NK-92 treated with Interleukin-12 subunit alpha and Interleukin-12 subunit beta, amount 100 ng/mL, for 24 hours (cell line): Measurements from ENCODE around the gene ST7.

ENCODE experiments used
- DNase-seq: peaks from one replicate; lab custom pipeline; 2025; lab: John Stamatoyannopoulos, UW

Gene ST7

DNA sequence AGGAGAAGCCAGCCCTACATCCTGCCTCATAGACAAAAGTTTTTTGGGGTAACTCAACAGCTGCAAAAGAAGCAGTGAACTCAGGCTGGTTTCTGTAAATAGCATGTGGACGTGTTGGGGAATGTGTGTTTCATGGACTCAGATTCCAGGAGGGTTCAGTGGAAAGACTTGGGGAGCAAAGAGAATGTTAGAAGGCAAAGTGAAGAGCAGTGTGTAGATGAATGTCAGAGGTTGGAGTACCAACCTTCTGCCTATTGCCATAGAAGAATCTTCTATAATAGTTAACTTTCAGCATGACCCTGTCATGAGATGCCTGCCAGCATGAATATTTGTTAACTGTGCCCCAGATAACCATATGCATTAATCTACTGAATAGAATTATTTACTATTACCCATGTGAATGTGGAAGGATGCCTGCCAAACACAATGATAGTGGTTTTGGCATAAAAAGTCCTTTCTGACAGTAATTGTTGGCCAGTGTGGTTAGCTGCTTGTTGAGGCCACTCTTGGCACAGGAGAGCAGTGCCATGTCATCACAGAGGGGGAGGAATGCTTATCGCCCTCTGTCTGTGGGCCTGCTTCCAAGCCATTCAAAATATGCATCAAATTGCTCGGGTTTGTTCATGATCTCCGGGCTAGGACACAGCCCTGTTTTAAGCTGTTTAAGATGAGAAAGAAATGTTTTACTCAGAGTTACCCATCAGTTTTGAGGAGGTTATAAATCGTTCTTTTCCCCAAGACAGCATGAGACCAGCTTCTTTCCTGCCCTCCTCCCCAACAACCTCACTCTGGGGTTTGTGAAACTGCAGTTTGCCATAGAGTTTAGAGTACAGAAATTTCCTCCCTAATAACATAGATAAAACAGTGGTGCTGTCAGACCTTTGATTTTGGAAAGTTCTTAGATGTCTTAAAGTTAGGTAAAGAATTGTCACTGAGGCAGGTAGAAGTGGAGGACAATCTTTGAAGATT is 204.2 kb downstream of the ST7 start:
- no peak for DNase-seq

DNA sequence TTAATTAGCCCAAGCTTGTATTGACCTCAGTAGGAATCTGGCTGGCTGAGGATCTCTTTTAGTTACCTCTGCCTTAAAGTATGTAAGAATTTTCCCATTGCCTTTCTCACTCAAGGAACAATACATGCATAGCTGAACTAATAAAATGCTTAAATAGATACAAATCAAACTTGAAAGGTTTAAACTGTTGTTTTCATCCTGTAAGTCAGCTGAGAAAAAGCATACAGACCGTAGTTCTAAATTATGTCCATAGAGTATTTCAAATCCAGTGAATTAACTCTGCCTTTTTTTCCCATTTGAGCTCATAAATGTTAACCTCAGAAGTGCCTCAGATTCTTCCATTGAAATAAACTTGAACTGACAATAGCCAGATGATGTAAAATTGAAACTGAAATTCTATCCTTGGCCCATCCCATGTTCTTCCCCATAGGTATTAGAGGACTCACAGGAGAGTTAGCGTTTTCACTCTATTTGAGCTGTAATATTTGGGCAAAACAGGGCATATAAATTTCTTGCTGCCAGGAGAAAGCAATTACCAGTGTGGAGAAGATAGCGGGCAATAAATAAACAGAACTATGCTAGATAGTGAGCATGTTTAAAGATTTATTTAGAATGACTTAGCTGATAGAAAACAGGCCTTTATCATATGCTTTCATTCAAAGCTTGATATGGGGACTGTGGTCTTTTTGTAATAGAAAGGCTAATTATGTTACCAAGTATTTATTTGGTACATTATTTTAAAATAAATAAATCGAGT is 205.8 kb downstream of the ST7 start:
- no peak for DNase-seq

- DNase-seq = no peak
Observed at GRCh38 chr7:117163101-117163500, 209.8 kb downstream of the ST7 start.

GRCh38 chr7:117164620-117165019 is 211.3 kb downstream of the ST7 start:
- DNase-seq = no peak

- DNase-seq = no peak
Observed at GRCh38 chr7:117165656-117166055, 212.4 kb downstream of the ST7 start.

GRCh38 chr7:117169907-117170306 is 216.6 kb downstream of the ST7 start:
- DNase-seq = no peak

DNA sequence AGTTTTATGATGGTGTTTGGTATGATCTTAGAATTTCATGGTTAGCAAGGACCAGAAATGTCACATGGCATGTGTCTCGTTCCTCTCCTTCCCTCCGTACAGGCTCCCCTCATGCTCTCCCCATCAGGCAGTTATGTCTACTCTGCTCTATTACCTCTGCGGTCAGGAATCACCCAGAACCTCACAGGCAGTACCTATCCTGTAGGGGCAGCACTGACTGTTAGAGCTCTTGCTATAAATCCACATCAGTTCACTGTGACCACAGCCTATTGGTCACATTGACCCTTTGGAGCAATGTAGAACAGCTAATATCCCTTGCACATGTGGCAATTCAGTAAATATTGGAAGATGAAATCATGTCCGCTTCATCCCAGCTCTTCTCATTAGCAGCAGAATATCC is 217.8 kb downstream of the ST7 start:
- no peak for DNase-seq

DNA sequence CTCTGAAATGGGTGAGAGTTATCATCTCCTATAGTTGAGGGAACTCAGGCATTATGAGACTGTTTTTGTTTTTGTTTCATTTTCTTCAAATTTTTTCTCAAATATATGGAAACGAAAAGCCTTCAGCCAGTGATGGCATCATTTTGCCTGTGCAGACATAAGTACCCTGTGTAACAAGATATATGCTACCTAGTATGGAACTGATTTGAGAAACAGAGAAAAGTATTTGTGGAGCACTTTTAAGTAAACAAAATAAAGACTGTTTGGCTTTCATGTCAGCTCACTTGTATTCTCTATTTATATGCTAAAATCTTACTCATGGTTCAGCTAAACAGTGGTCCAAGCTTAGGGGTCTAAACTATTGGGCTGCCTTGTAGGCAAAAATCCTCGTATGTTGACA is 219.0 kb downstream of the ST7 start:
- no peak for DNase-seq

GRCh38 chr7:117173035-117173770 is 219.9 kb downstream of the ST7 start:
- no peak for DNase-seq

DNA sequence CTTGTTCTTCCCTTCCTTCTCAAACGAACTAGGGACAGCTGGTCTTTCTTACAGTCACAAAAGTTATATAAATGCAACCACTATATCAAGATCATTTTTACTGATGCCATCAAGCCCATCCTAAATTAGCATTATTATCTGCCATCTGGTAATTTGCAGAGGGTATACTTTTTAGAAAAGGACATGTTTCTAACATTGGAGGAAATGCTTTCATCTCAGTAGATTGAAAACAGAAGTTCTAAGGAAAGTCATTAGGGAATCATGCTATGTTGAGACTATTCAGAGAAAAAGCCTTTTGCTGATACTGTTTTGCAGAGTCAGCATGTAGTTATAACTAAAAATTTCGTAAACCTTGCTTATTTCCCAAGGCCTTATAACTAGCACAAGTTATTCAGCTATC is 222.9 kb downstream of the ST7 start:
- no peak for DNase-seq

- DNase-seq = no peak
Observed at GRCh38 chr7:117178600-117178999, 225.3 kb downstream of the ST7 start.

DNA sequence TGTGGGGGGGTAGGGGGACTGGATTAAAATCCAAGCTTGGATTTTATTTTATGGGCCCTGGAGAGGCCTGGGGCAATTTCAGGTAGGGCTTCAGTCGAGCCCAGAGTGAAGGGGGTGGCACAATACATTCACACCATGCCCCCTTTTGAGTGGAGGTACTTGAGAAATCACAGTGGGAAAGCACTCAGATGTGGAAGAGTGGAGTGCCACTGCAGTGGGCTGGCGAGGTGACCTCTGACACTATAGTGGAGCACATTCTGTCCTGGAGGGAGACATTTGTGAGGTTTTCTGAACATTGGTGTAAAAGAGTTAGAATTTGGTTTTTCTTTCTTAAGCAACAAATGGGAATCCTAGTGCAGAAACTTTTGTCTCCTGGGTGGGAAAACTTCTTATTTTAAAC is 226.4 kb downstream of the ST7 start:
- DNase-seq = no peak

DNA sequence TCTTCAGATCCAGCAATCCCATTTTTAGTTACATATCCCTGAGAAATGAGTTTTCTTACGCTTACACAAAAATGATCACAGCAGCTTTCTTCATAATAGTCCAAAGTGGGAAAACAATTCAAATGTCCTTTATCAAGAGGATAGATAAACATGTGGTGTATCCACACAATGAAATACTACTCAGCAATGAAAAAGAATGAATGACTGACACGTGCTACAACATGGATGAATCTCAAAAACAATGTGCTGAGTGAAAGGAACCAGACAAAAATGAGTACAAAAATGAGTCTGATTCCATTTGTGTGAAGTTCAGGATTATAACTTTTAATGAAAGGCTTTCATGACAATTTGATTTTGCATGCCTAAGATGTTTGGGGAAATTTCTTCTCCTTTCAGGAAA is 230.4 kb downstream of the ST7 start:
- DNase-seq = no peak

GRCh38 chr7:117184367-117184766 is 231.1 kb downstream of the ST7 start:
- no peak for DNase-seq

DNA sequence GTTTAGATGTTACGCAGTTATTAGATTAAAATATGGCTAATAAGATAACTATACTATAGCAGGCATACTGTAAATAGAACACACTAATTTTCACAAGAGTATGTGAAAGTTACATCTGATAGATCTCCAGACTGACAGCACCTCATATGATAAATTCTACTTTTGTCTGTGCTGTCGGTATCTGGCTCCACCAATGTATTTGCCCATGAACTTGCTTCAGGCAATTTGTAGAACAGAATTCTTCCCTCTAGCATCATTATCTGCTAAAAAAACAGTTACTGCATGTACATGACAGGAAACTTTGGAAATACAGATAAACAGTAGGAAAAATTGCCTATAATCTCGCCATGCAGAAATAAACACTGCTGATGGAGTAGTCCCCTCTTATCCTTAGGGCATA is 231.8 kb downstream of the ST7 start:
- no peak for DNase-seq

GRCh38 chr7:117186218-117187010 is 233.1 kb downstream of the ST7 start:
- DNase-seq = no peak

DNA sequence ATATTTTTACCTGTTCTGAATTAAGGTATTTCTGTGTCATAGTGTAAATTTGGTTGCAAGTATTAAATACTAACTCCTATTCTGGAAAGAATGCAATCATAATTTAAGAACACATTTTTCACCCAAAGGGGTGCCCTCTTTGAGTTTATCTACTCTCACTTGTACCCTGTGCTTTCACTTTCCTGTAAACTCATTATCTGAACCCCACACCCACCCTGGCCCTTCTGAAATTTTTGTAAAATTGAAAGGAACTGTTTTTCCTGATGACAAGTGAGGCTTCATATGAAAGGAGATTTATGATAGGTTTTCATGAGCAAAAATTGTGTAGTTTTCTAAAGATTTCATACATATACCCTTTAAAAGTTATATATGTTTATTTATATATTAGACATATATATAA is 235.1 kb downstream of the ST7 start:
- no peak for DNase-seq

DNA sequence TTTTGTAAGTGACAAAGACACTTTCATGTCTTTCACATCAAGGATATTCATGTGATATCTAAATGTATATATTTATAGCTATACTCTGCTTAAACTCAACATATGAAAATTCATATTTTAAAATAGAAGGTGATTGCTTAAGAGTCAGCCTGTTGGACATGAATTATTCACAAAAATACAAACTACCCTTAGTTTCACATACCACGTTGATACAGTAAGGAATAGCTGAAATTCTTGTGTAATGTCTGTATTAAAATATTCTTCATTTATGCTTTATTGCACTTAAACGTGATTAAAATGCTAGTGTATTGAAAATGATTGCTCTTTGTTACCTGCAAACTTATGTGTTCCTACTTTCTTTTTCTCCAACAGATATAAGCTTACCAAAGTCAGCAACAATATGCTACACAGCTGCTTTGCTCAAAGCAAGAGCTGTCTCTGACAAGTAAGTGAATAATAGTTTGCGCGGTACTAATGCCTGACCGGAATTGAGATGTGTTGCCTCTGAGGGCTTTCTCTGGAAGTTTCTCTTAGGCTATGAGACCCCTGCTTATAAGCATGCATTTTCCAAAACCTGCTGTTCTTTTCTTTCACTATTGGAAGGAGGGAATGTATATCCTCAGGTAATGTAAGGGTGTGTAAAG is 235.8 kb downstream of the ST7 start:
- no peak for DNase-seq

GRCh38 chr7:117190104-117190503 is 236.8 kb downstream of the ST7 start:
- no peak for DNase-seq

- no peak for DNase-seq
Observed at GRCh38 chr7:117190746-117191435, 237.6 kb downstream of the ST7 start.

DNA sequence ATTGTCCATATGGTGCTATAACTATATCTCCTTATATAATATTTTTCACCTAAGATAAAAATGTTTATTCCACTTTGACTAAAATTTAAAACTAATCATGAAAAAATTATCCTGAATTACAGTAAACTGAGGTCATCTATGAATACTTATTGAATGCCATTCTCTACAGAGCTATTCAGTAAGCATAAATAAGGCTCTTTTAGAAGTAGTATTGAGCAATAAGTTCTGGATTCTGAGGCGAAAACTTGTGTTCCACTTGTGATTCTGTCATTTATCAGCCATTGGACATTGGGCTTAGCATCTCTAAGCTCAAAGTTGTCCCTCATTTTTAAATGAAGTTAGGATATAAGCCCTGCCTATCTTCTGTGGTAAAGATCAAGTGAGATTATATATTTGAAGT is 238.8 kb downstream of the ST7 start:
- no peak for DNase-seq
